SK-N-MC (cell line): ENCODE results near the gene REG3A.

Source experiments
- EZH2 ChIP-seq: fragments of 200-600 bp; sonication (generic); IDR thresholded peaks from one replicate; pipeline ENCODE4 v1.6.1; 2017; ENCODE audit warnings: antibody characterized with exemption
- FOXP2 ChIP-seq: optimal IDR thresholded peaks from 2 replicates; pipeline ENCODE3; 2011; ENCODE audit warnings: mild to moderate bottlenecking, moderate library complexity; ENCODE audit not compliant: insufficient read depth; ENCODE audit errors: extremely low read length, control extremely low read depth
- POLR2AphosphoS5 ChIP-seq: IDR thresholded peaks from 2 replicates; pipeline ENCODE4 v1.6.1; 2012; ENCODE audit warnings: mild to moderate bottlenecking, low read depth, low read length, borderline replicate concordance

GRCh38 chr2:79122676-79123075, 36.9 kb downstream of the REG3A start:
- TF ChIP-seq POLR2AphosphoS5 (no peak), EZH2 (no peak), FOXP2 (no peak)
